Measurements from ENCODE around the gene USP53.
"Not testable (repeated sequence)": the region's sequence is repeated elsewhere in the genome, so short reads cannot be mapped to it uniquely, and the experiment has no call there.

DNA sequence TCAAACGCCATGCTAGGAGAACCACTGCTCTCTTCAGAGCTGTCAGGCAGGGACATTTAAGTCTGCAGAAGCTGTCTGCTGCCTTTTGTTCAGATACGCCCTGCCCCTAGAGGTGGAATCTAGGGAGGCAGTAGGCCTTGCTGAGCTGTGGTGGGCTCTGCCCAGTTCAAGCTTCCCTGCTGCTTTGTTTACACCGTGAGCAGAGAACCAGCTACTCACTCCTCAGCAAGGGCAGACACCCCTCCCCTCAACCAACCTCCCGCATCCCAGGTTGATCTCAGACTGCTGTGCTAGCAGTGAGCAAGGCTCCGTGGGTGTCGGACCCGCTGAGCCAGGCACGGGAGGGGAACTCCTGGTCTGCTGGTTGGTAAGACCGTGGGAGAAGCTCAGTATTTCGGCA is 42.7 kb downstream of the USP53 start:
- not testable (repeated sequence) for TF ChIP-seq ZKSCAN1 (IDR thresholded peaks at IDR 0.05; ENCODE audit: low read depth, low read length); POLR2A (conservative IDR thresholded peaks at IDR 0.05); POLR2AphosphoS5 (IDR thresholded peaks at IDR 0.05; ENCODE audit: control insufficient read depth, insufficient read depth, low read depth, low read length); ZNF24 (IDR thresholded peaks at IDR 0.05); HDAC2 (IDR thresholded peaks at IDR 0.05); RAD51 (IDR thresholded peaks at IDR 0.05; ENCODE audit: borderline replicate concordance, low read depth)
